ENCODE data around the gene HTR6. TPM values are rescaled to one million over a fixed set of nuclear protein-coding genes. Genes with fewer than 3 reads are reported as not detected.

Gene HTR6
- total RNA-seq, 2 experiments from 2014 or later = 0.19 to 0.37 TPM

- H3K27me3 Mint-ChIP-seq (ENCODE audit: low read depth) = peaks cover 10% of the 10 kb centered on the region
- H3K36me3 Mint-ChIP-seq (ENCODE audit: low read depth) = peaks cover 1% of the 10 kb centered on the region
- H3K4me1 Mint-ChIP-seq (ENCODE audit: low read depth) = peaks cover 6% of the 10 kb centered on the region
- CTCF ChIA-PET = interaction anchor here (1.0 to 2.7 kb wide), 2 partner anchors 10 to 14 kb away, joined by 3 to 7 read pairs; no protein-coding TSS in a partner anchor
- no peaks in the 10 kb centered on the region for H3K9me3 Mint-ChIP-seq
- no peak overlapping the region for H3K4me3 Mint-ChIP-seq
- intact Hi-C loops (cut with micrococcal nuclease) = no loop called here
- H3K27ac Mint-ChIP-seq = no peak overlapping the region
- DNase-seq = no peak
These were observed 24.0 kb upstream of the HTR6 start for GRCh38 chr1:19640363-19641316.

GRCh38 chr1:19643121-19643520 is 21.6 kb upstream of the HTR6 start:
- Mint-ChIP-seq H3K4me1 (ENCODE audit: low read depth) (peaks cover 29% of the 10 kb centered on the region), H3K27me3 (ENCODE audit: low read depth) (peaks cover 12% of the 10 kb centered on the region), H3K4me3 (peak overlapping the region; percentile 77), H3K9me3 (no peaks in the 10 kb centered on the region), H3K36me3 (ENCODE audit: low read depth) (peaks cover 1% of the 10 kb centered on the region), H3K27ac (peak overlapping the region; percentile 13)
- CTCF ChIA-PET = interaction anchor here (0.6 to 1.5 kb wide), 4 partner anchors 11 to 201 kb away, joined by 3 to 4 read pairs (median 3); no protein-coding TSS in a partner anchor
- peak; percentile 46 for DNase-seq
- intact Hi-C loops (cut with micrococcal nuclease) = loop anchor here (2.0 kb wide), 1 partner anchor 46 kb away; a partner anchor contains a TSS

GRCh38 chr1:19643602-19644394 is 20.9 kb upstream of the HTR6 start, which contains the start of gene NBL1:
TSS of gene NBL1 (plus strand) at chr1:19644311. CDS start at chr1:19655031, 10,720 bp downstream.
- Mint-ChIP-seq H3K27ac (peak within 1 kb of the TSS; percentile 63), H3K9me3 (no peaks in the 10 kb centered on the region), H3K27me3 (ENCODE audit: low read depth) (peaks cover 12% of the 10 kb centered on the region), H3K36me3 (ENCODE audit: low read depth) (peaks cover 1% of the 10 kb centered on the region), H3K4me1 (ENCODE audit: low read depth) (peaks cover 29% of the 10 kb centered on the region), H3K4me3 (peak within 1 kb of the TSS; percentile 96)
- peak; percentile 71 for DNase-seq
- intact Hi-C loops (cut with micrococcal nuclease) = loop anchor here (2.0 kb wide), 1 partner anchor 47 kb away; a partner anchor contains a TSS
- CTCF ChIA-PET = interaction anchor here (0.8 to 1.5 kb wide), 3 partner anchors 10 to 19 kb away, joined by 3 to 4 read pairs (median 4); no protein-coding TSS in a partner anchor

- peaks cover 12% of the 10 kb centered on the region for H3K27me3 Mint-ChIP-seq (ENCODE audit: low read depth)
- DNase-seq = no peak
- intact Hi-C loops (cut with micrococcal nuclease) = no loop called here
- H3K36me3 Mint-ChIP-seq (ENCODE audit: low read depth) = peaks cover 1% of the 10 kb centered on the region
- H3K4me3 Mint-ChIP-seq = no peak overlapping the region
- no peak overlapping the region for H3K27ac Mint-ChIP-seq
- peaks cover 31% of the 10 kb centered on the region for H3K4me1 Mint-ChIP-seq (ENCODE audit: low read depth)
- CTCF ChIA-PET = interaction anchor here (1.1 to 1.5 kb wide), 2 partner anchors 16 to 18 kb away, joined by 4 read pairs; no protein-coding TSS in a partner anchor
- H3K9me3 Mint-ChIP-seq = no peaks in the 10 kb centered on the region
These were observed 20.3 kb upstream of the HTR6 start for GRCh38 chr1:19644395-19644680.

GRCh38 chr1:19644681-19645410 is 19.8 kb upstream of the HTR6 start:
- H3K4me3 Mint-ChIP-seq = peak overlapping the region; percentile 96
- DNase-seq = peak; percentile 75
- CTCF ChIA-PET = interaction anchor here (0.9 to 1.1 kb wide), 2 partner anchors 16 to 17 kb away, joined by 4 to 5 read pairs; no protein-coding TSS in a partner anchor
- peak overlapping the region; percentile 18 for H3K27ac Mint-ChIP-seq
- H3K27me3 Mint-ChIP-seq (ENCODE audit: low read depth) = peaks cover 12% of the 10 kb centered on the region
- intact Hi-C loops (cut with micrococcal nuclease) = no loop called here
- no peaks in the 10 kb centered on the region for H3K9me3 Mint-ChIP-seq
- H3K36me3 Mint-ChIP-seq (ENCODE audit: low read depth) = peaks cover 1% of the 10 kb centered on the region
- peaks cover 31% of the 10 kb centered on the region for H3K4me1 Mint-ChIP-seq (ENCODE audit: low read depth)

GRCh38 chr1:19645411-19646251 is 19.0 kb upstream of the HTR6 start:
- peaks cover 12% of the 10 kb centered on the region for H3K27me3 Mint-ChIP-seq (ENCODE audit: low read depth)
- H3K27ac Mint-ChIP-seq = no peak overlapping the region
- no peak for DNase-seq
- CTCF ChIA-PET = interaction anchor here (0.6 to 1.5 kb wide), 4 partner anchors 16 to 430 kb away, joined by 3 to 5 read pairs (median 4); no protein-coding TSS in a partner anchor
- intact Hi-C loops (cut with micrococcal nuclease) = no loop called here
- H3K4me3 Mint-ChIP-seq = peak overlapping the region; percentile 96
- peaks cover 1% of the 10 kb centered on the region for H3K36me3 Mint-ChIP-seq (ENCODE audit: low read depth)
- H3K4me1 Mint-ChIP-seq (ENCODE audit: low read depth) = peaks cover 34% of the 10 kb centered on the region
- no peaks in the 10 kb centered on the region for H3K9me3 Mint-ChIP-seq

GRCh38 chr1:19646377-19647319 is 18.0 kb upstream of the HTR6 start:
- H3K36me3 Mint-ChIP-seq (ENCODE audit: low read depth) = peaks cover 1% of the 10 kb centered on the region
- CTCF ChIA-PET = interaction anchor here (0.6 to 6.8 kb wide), 7 partner anchors 15 to 431 kb away, joined by 3 to 41 read pairs (median 3); no protein-coding TSS in a partner anchor
- peaks cover 39% of the 10 kb centered on the region for H3K4me1 Mint-ChIP-seq (ENCODE audit: low read depth)
- H3K27me3 Mint-ChIP-seq (ENCODE audit: low read depth) = peaks cover 12% of the 10 kb centered on the region
- H3K4me3 Mint-ChIP-seq = no peak overlapping the region
- H3K9me3 Mint-ChIP-seq = no peaks in the 10 kb centered on the region
- no peak overlapping the region for H3K27ac Mint-ChIP-seq
- intact Hi-C loops (cut with micrococcal nuclease) = no loop called here
- peak; percentile 38 for DNase-seq

GRCh38 chr1:19647643-19648042 is 17.0 kb upstream of the HTR6 start:
- Mint-ChIP-seq H3K36me3 (ENCODE audit: low read depth) (peaks cover 1% of the 10 kb centered on the region), H3K4me1 (ENCODE audit: low read depth) (peaks cover 39% of the 10 kb centered on the region), H3K4me3 (no peak overlapping the region), H3K27me3 (ENCODE audit: low read depth) (peaks cover 12% of the 10 kb centered on the region), H3K27ac (no peak overlapping the region), H3K9me3 (no peaks in the 10 kb centered on the region)
- intact Hi-C loops (cut with micrococcal nuclease) = no loop called here
- DNase-seq = peak; percentile 59
- CTCF ChIA-PET = interaction anchor here (0.8 to 6.8 kb wide), 3 partner anchors 14 to 238 kb away, joined by 3 to 41 read pairs (median 5); no protein-coding TSS in a partner anchor

GRCh38 chr1:19648239-19648638 is 16.4 kb upstream of the HTR6 start:
- CTCF ChIA-PET = interaction anchor here (1.4 to 6.8 kb wide), 2 partner anchors 14 to 303 kb away, joined by 3 to 41 read pairs; no protein-coding TSS in a partner anchor
- Mint-ChIP-seq H3K9me3 (no peaks in the 10 kb centered on the region), H3K4me1 (ENCODE audit: low read depth) (peaks cover 35% of the 10 kb centered on the region), H3K36me3 (ENCODE audit: low read depth) (peaks cover 1% of the 10 kb centered on the region), H3K27ac (no peak overlapping the region), H3K4me3 (no peak overlapping the region), H3K27me3 (ENCODE audit: low read depth) (peaks cover 7% of the 10 kb centered on the region)
- intact Hi-C loops (cut with micrococcal nuclease) = no loop called here
- DNase-seq = no peak

GRCh38 chr1:19648689-19649088 is 16.0 kb upstream of the HTR6 start:
- peaks cover 35% of the 10 kb centered on the region for H3K4me1 Mint-ChIP-seq (ENCODE audit: low read depth)
- peaks cover 3% of the 10 kb centered on the region for H3K27me3 Mint-ChIP-seq (ENCODE audit: low read depth)
- H3K36me3 Mint-ChIP-seq (ENCODE audit: low read depth) = peaks cover 1% of the 10 kb centered on the region
- H3K4me3 Mint-ChIP-seq = no peak overlapping the region
- CTCF ChIA-PET = interaction anchor here (0.6 to 6.8 kb wide), 3 partner anchors 13 to 304 kb away, joined by 3 to 41 read pairs (median 3); no protein-coding TSS in a partner anchor
- intact Hi-C loops (cut with micrococcal nuclease) = no loop called here
- no peaks in the 10 kb centered on the region for H3K9me3 Mint-ChIP-seq
- no peak overlapping the region for H3K27ac Mint-ChIP-seq
- peak; percentile 44 for DNase-seq
